ENCODE measurements around the gene HOXD4.

Gene HOXD4

GRCh38 chr2:176188774-176189680, 37.7 kb downstream of the HOXD4 start:
- no peak for DNase-seq (ENCODE audit: low read depth)

GRCh38 chr2:176189681-176190641, 38.6 kb downstream of the HOXD4 start:
- no peak for DNase-seq (ENCODE audit: low read depth)

GRCh38 chr2:176192351-176192750, 41.0 kb downstream of the HOXD4 start:
- DNase-seq (ENCODE audit: low read depth): no peak

- no peak for DNase-seq (ENCODE audit: low read depth)
Observed at GRCh38 chr2:176193048-176193447, 41.7 kb downstream of the HOXD4 start.

- no peak for DNase-seq (ENCODE audit: low read depth)
Observed at GRCh38 chr2:176199902-176200301, 48.6 kb downstream of the HOXD4 start.

- no peak for DNase-seq (ENCODE audit: low read depth)
Observed at GRCh38 chr2:176200971-176201370, 49.6 kb downstream of the HOXD4 start.

GRCh38 chr2:176202491-176202890, 51.1 kb downstream of the HOXD4 start:
- no peak for DNase-seq (ENCODE audit: low read depth)
